Endometrial microvascular endothelial cells (primary cell): ENCODE results near the gene NPAS3. TPM values are rescaled to one million over a fixed set of nuclear protein-coding genes. Genes with fewer than 3 reads are reported as not detected.

Experiments used
- in situ Hi-C: cut with HindIII; loops from 2 replicates; pipeline ENCODE4 v1.10.0; 2017; ENCODE audit warnings: low sequenced_read_pairs, low pct_unique_long_range_greater_than_20kb; ENCODE audit errors: inconsistent ontology term
- total RNA-seq: library from RNA; depleted of rRNA; stranded (reverse); fragments of >200 nt; gene quantifications from one replicate; pipeline ENCODE4 v1.2.3, GENCODE V29; 2015; ENCODE audit errors: inconsistent ontology term

Gene NPAS3
- total RNA-seq, 1 donor from 2014 or later = not detected

- in situ Hi-C loops = no loop called here
These were observed 593.9 kb downstream of the NPAS3 start for GRCh38 chr14:33532553-33532952.

GRCh38 chr14:33534104-33534503 is 595.4 kb downstream of the NPAS3 start:
- in situ Hi-C loops = no loop called here

GRCh38 chr14:33534632-33535031 is 596.0 kb downstream of the NPAS3 start:
- in situ Hi-C loops = no loop called here

GRCh38 chr14:33539918-33540357 is 601.3 kb downstream of the NPAS3 start:
- in situ Hi-C loops = no loop called here

GRCh38 chr14:33541171-33541570 is 602.5 kb downstream of the NPAS3 start:
- in situ Hi-C loops = no loop called here

- in situ Hi-C loops = no loop called here
These were observed 603.9 kb downstream of the NPAS3 start for GRCh38 chr14:33542338-33543287.

- in situ Hi-C loops = no loop called here
These were observed 607.0 kb downstream of the NPAS3 start for GRCh38 chr14:33545696-33546095.

GRCh38 chr14:33548606-33549005 is 609.9 kb downstream of the NPAS3 start:
- in situ Hi-C loops = no loop called here

- in situ Hi-C loops = no loop called here
These were observed 613.3 kb downstream of the NPAS3 start for GRCh38 chr14:33551963-33552362.

- in situ Hi-C loops = no loop called here
These were observed 615.1 kb downstream of the NPAS3 start for GRCh38 chr14:33553706-33554278.

- in situ Hi-C loops = no loop called here
These were observed 616.3 kb downstream of the NPAS3 start for GRCh38 chr14:33554988-33555387.

GRCh38 chr14:33555710-33556350 is 617.2 kb downstream of the NPAS3 start:
- in situ Hi-C loops = no loop called here

GRCh38 chr14:33556382-33557121 is 617.9 kb downstream of the NPAS3 start:
- in situ Hi-C loops = no loop called here

GRCh38 chr14:33560718-33561431 is 622.2 kb downstream of the NPAS3 start:
- in situ Hi-C loops = no loop called here

GRCh38 chr14:33561488-33562175 is 623.0 kb downstream of the NPAS3 start:
- in situ Hi-C loops = no loop called here

GRCh38 chr14:33563191-33563900 is 624.7 kb downstream of the NPAS3 start:
- in situ Hi-C loops = no loop called here

- in situ Hi-C loops = no loop called here
These were observed 625.2 kb downstream of the NPAS3 start for GRCh38 chr14:33563901-33564197.
